Measurements from ENCODE around the gene NXPH1.

NXPH1 gene

DNA sequence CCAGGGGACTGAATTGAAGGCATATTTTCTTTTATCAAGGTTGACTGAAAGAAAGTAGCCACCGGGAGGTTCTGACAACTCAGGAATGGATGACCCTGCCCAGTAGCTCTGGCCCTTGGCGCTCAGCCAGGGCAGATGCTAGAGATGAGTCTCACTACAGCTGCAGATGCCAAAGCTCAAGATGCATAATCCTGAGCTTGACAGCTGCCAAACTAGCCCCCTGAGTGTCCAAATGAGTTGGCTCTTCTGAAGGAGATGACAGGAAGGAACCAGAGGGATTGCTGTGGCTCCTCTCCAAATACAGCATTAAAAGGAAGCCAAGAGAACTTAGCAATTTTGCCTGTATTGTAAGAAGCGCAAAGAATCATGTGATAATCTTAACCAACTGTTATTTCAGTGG lies 78.4 kb downstream of the NXPH1 start:
- no peak for DNase-seq

DNA sequence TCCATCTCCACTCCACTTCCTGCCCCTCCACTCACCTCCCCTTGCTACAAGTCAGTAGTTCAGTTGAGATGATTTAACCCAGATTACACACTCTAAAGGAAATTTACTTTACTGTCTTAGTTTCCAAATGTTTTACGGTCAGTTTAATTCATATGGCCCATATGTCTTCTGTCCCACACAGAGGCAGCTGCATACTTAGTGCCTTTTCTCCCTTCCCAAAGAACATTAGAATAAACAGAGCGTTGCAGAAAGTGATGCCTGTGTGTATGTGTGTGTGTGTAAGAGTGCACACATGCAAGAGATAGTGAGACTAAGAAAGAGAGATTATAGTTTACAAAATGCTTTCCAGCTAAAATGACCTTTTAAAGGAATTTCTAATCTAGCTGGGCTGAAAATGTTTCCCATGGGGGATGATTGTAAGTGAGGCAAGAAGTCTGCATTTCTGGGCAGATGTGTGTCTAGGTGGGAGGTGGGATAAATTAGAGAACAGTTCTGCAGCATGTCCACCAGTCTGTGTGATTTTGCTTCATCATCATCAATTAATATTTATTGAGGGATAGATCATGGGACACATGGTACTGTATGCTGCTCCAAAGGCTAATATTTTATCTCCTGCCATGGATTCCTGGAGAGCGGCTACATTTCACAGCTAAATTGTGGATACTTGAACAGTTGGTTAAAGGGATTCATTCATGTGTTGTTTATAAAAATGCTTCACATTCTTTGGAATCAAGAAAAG lies 81.5 kb downstream of the NXPH1 start:
- DNase-seq = no peak

DNA sequence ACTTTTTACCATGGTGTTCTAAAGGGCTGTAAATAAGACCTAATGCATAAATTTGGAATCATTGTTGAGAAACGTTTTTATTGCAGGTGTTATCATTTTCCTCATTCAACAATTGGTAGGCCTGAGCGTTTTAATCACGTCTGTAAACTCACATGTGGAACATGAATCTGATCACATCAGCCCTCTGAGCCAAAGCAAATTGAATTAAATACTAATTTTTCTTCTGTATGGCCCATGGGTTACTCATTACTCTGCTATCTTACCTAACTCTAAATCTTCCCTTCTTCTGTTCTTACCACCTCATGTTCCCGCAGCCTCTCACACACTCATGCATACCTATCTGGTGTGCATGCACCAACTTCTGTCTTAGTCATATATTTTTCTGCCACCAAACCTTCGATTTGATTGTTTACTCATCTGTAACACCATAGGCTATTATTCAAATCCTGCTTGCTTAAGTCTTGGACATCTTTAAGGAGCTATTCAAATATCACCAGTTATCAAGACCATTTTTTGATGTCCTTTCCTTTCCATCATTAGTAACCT lies 82.3 kb downstream of the NXPH1 start:
- DNase-seq = no peak

DNA sequence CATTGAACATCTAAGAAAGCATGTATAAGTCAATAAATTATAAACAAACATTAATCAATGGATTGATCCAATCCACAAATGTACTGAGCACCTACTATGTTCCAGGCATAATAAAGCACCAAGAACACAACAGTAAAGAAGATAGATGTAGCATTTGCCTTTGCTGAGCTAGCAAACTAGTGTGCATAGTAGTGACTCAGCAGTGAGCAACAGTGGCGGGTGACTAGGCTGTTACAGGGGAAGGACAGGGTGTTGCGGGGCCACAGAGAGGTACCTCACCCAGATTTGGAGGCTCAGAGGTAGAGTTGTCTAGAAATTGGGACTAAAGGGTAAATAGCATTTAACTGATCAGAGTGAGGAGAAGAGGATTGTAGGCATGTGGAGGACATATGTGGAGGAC lies 83.6 kb downstream of the NXPH1 start:
- DNase-seq = no peak

DNA sequence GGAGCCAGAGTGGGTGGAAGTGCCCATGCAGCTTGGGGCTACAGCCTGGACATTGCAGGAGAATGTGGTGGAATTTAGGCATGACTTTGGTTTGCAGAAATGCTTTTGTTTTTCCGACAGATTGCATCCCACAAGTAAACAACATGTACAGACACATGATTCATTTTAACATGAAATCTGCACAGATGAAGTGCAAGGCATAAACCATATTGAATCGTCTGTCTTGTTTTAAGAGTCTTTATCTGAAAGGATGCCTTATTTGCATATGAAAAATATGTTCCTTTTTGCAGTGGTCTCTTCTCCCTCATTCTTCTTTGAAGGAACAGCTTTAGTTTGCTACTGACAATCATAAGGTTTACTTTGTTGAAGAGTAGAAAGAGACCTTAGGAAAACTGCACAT lies 94.9 kb downstream of the NXPH1 start:
- DNase-seq = no peak

DNA sequence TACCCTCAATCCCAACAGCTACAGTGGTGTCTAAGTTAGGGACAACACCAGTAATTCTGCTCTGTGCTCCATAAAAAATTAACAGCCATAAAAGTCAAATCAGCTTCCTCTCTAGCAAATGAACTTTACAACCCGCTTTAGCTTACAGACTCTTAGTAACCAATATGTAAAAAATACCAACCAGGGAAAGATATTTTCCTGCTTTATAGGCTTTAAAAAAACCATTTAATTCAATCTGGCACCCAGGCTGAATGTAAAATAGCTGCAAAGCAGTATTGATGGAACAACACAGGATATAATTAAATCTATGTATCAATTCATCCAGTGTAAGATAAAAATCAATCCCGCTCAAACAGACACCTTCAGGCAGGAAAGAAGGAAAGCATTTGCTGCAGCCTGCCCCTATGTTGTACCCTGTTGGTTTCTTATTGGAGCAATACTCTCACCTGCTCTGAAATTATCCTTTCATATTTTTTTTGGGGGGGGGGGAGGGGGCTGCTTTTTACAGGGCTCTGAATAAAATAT lies 98.6 kb downstream of the NXPH1 start:
- DNase-seq = no peak

DNA sequence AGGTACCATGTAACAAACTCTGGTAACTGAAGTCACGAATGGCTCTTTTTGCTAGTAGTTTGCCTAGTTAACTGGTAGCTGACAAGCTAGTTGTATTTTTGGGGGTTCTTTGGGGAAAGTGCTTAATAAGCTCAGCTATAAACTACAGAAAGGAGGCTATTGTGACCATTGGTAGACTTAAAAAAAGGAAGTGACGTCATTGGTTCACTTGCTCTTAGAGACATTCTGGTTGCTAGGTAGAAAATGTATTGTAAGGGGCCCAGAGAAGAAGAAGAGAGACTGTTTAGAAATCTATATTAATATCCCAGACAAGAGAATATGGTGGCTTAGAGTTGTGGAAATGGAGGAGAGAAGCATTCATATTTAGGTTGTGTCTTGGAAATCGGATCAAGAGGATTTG lies 103.0 kb downstream of the NXPH1 start:
- no peak for DNase-seq

DNA sequence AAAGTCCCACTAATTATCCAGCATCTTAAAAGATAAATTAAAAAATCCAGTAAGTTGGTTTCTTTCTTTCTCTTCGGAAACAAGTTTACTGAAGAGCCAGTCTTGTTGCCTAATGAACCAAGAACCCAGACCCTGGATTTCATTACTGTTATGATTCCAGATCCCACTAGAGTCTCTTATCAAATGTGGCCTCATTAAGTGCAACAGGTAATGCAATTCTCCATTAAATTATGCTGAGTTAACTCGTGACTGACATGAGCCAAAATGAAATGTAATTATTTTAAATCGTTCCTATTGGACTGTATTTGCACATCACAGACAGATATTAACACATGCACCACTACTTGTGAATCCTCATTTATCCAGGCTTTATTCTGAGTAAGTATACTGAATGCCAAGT lies 115.6 kb downstream of the NXPH1 start:
- no peak for DNase-seq

DNA sequence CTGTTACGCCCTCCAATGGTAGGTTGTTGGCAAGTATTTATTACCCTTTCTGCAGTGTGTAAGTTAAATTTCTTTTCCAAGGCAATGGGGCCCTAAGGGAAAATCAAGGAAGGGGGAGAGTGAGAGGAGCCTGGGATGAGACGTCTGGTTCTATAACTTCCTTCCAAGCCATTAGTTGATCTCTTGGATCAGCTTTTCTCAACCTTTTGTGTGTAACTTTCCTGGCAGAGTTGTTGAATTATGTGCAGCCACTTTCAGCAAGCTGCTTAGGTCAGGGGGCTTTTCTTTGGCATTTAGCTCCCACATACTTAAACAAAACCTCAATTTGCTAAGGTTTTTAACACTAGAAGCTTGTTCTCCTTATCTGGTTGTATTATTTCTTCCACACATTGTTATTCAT lies 127.1 kb downstream of the NXPH1 start:
- no peak for DNase-seq

DNA sequence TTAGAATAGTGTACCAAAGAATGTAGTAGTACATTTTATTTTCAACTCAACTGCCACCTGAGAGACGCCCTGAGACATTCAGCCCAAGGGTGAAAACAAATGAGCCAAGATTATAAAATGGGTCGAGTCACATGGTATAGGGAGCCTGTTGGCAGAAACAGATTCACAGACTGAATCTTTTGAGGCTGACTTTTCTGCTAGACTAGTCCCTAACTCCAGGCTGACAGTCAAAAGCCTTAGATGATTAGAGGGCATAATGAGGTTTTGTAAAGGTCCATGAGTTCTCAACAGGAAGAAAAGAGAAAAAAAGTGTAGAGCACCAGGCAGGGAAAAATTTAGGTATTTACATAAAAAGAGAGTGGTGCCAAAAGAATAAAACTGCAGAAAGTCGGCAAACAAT lies 128.0 kb downstream of the NXPH1 start:
- no peak for DNase-seq

DNA sequence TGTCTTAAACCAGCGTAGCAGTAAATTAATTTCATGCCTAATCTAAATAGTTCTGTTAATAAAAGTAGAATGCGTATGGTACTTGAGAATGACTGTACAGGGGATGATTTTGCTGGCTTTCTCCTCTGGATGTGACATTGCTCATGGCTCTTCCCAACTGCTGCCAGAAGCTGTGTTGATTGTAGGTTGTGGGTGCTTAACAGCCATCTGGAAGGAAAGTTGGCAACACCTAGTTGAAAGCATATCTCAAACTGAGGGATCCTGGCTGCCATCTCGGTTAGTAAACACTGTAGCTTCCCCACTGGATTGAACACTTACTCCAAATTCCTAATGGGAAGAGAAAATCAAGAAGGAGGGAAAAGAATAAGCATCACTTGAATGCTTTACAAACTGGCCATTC lies 130.9 kb downstream of the NXPH1 start:
- no peak for DNase-seq

DNA sequence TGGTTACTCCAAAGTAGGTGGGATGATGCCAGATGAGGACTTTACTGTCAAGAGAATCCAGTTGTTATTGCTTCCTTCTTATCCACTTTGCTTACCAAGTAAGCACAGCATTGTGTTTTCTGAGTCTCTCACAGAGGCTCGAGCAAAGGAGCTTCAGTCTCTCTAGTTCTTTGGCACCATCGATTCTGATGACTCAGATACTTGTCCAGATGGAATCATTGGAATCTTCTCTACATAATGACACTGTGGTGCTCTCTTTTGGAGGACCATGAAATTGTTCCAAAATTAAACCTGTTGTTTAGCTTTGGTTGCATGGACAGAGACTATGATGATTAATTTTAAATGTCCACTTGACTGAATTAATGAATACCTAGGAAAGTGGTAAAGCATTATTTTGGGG lies 132.6 kb downstream of the NXPH1 start:
- DNase-seq = no peak

DNA sequence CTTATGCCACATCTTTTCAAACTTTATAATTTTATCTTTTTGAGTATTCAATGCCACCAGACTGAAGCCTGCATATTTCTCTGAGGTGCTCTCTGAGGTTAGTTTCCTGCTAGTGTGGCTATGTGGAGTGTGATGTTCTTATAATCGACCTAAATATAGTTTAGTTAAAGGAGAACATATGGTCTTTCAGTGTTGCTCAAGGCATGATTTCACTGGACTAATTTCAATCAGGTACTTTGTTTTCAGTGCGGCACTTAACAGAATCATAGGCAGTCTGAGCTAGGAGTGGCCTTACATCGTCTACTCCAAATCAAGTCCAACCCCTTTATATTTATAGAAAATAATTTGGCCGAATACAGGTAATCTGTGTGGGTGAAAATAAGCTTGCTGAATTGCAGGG lies 134.2 kb downstream of the NXPH1 start:
- DNase-seq = no peak

DNA sequence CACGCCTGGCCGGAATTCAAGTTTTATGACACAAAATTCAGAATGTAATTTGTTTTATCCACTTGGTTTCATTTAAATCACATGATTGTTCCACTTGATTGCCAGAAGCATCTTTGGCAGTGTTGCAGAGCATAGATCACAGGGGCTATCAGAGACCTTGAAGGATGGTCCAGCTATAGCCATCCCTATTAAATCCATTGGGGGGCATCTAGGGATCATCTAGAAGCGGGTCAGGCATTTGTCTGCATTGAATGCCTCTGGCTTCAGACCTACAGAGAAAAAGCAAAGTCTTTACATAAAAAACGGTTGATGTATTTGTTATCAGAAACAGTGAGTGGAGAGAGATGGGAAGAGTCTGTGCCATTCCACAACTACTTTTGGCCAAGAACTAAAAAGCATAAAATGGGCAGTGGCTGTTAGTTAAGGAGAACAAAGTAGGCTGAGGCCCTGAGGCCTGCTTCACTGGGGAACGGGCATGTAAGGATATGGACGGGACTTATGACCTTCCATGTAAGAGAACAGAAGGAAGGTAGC lies 146.3 kb downstream of the NXPH1 start:
- no peak for DNase-seq

DNA sequence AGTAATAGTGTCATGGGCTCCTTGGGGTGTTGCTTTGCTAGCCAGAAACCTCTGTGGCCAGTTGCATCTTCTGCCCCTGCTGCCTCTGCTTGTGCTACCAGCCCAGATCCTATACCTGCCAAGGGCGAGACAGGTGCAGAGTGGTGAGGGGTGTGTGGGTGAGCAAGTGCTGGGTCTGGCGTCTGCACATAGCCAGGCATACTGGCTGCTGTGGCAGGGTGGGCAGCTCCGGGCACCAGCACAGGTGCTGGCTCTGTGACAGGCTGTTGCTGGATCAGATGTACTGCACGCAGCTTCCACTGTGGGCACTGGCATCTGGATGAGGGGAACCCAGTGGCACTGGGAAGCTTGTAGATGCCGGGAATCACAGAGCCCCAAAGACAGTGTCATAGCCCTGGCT lies 148.4 kb downstream of the NXPH1 start:
- DNase-seq = no peak

DNA sequence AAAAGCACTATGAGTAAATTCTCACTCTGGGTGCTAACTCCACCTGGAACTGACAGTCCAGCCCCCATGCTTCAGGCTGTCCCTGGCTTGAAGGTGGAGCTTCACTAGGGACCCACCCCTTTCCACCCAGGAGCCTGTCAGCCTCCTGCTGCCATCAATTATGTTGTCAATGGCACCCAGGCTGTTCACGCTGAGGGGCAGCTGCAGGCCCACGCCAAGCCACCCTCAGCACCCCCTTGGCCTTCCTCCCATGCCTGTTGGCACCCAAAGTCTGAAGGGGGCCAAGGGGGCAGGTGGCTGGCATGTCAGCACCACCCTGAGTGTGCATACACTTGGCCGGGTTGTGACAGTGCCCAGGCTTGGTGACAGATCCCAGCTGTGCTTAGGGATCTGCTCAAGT lies 149.3 kb downstream of the NXPH1 start:
- no peak for DNase-seq

DNA sequence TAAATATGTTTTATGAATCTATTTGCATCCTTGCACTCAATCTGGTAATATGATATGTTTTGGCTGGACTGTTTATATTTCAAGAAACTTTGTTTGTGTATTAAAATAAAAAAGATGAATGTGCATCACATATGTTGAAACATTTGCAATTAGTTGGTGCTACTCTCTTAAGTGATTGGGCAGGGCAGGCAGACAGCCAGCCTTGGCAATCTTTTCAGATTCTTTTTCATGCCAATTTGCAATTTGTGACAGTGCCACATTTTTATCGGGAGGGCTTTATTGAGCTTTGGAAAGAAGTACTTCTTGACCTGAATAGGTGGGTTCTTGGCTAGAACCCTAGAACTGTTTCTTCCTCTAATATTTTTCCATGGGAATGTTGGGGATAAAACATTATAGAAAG lies 152.2 kb downstream of the NXPH1 start:
- no peak for DNase-seq

DNA sequence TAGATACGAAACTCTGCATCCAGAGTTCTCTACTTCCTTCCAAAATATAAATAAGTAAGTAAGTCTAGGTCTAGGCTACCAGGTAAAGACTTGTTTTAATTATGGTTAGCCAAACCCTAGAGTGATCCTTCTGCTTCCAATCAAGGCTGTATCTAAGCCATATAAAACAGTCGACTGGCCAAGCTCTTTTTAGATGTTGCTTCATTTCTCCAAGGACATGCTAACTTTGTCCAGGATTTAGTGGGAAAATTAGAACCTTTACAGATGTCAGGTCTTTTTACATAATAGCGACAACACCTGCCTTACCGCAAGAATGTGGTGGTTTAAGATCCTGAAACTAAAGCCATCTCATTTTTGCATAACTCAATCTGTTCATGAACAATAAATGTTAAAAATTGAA lies 156.8 kb downstream of the NXPH1 start:
- DNase-seq = no peak

DNA sequence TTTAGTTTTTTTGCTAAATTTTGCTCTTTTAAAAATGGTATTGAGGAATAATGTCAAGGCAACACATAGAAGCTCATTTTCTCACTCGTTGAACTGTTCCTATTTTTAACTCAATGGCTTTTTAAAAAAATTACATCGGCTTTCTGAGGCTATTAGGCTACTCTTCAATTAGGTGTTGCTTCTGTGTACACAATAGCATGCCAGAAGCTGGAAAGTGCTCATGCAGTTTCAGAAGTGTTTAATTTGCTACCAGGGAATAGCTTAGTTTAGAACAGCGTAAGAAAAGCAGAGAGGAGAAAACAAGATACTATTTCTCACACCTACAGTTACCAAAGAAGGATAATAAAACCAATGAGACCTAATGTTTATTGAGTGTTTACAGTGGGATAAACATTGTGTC lies 157.4 kb downstream of the NXPH1 start:
- DNase-seq = no peak

DNA sequence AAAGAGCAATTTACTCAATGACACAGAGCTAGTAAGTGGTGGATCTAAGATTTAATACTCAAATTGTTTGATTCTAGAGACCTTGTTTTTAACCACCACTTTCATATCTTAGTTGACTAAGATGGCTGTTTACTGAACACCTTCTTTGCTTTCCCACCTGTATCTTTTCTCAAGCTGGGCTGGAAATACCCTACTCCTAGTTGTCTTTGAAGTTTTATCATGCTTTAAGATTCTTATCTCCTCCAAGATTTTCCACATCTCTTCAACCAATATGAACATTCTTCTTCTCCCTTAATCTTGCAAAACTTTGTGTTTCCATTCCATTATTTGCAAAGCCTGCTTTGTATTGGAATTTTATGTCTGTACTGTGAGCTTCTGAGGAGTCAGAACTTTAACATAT lies 157.9 kb downstream of the NXPH1 start:
- DNase-seq = no peak

DNA sequence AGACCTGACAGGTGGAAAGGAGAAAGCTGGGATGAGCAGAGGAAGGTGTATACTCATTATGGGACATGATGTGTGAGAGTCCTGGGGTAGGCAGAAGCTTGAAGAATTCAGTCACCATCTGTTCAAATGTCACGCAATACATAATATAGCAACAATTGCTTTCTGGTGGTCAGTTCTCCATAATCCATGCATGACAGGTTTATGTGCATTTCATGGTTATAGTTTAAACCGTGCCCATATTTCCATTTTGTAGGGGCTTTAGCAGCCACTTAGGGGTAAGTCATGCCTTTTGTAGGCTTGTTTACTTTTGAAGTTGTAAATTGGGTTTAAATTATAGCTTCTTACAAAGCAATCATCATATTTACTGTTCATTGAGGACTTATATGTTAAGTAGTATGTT lies 158.8 kb downstream of the NXPH1 start:
- DNase-seq = no peak

DNA sequence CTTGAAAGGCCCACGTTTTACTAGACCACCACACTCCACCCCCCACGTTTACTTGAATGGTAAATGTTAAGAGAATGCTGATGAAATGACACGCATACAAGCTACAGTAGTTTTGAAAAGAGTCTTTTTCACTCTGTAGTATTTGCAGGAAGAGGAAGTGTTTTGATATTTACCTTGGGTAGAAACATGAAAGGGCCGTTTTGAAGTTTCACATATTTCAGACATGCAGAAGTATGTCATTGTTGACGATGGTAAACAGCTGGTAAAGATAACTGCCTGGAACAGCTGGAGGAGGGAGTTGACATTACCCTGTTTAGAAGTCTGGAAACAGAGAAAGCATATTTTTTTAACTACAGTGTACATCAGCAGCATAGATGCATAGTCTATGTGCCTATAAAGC lies 160.7 kb downstream of the NXPH1 start:
- DNase-seq = no peak

DNA sequence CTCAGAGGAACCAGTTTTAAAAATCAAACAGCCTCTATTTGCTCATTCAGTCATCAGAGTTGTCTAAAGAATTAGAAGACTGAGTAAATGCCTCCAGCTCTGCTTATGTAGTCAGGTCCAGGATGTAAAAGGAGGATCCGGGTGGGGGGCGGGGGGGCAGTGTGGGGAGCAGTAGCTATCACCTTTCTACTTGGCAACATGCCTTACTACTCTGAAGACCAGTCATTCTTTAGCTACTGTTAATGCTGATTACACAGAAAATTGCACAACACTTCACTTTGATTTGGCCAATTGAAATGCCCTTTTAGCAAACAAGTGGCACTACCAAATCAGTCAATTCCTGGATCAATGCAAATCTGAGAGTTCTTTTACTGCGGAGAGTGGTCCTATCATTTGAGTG lies 164.2 kb downstream of the NXPH1 start:
- DNase-seq = no peak

DNA sequence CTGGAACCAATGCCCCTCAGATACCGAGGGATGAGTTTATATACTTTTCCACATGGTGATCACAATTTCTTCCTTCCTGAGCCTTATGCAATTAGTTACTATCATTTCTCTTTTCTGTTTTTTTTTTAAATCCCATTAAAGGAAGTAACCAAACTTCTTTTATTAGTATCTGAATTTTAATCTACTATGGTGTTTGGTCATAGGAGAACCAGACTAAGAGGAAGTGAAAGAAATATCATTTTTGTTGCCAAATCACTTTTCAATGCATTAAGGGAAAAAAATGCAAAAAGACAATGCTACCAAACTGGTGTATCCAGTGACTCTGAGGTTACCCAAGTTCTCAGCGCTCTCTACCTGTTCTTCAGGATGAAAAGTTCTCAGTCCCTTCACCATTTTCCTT lies 167.7 kb downstream of the NXPH1 start:
- no peak for DNase-seq

DNA sequence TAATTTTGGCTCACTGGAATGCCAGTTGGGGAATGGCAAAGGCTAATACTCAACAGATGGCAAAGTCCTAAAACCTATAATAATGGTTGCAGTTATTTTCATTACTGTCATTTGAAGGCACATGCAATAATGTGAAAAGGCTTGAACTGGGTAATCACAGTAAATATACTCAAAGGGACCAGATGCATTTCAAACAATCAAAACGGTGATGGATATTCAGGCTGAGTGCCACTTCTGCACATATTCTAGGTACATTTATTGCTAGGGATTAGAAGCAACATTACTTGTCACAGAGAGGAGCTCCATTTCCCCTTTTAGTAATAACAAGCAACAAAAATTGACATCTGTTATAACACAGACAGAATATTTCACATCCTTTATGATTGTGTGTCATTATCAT lies 171.8 kb downstream of the NXPH1 start:
- DNase-seq = no peak
